Stimulated activated CD4-positive, alpha-beta T cell treated with anti-CD3 and anti-CD28 coated beads, Interleukin-12 subunit alpha, Interleukin-12 subunit beta, amount 100 ng/mL, for 48 hours (primary cell): ENCODE results near the gene NAT8L.

Source experiments
- DNase-seq, 3 donors: peaks; one replicate each; pipeline ENCODE4 v3.0.0-alpha.2; 2020; ENCODE audit warnings: low read depth in 2 of 3, low spot score in 1 of 3

The NAT8L gene

GRCh38 chr4:2062808-2063524 lies 3.8 kb downstream of the NAT8L start:
- no peak for DNase-seq

- DNase-seq: no peak
These were observed 4.6 kb downstream of the NAT8L start for GRCh38 chr4:2063557-2064275.

- no peak for DNase-seq
These were observed 5.3 kb downstream of the NAT8L start for GRCh38 chr4:2064276-2064991.

- DNase-seq: no peak
These were observed 6.2 kb downstream of the NAT8L start for GRCh38 chr4:2065106-2065930.

GRCh38 chr4:2066011-2066551 lies 7.0 kb downstream of the NAT8L start:
- no peak for DNase-seq

- no peak for DNase-seq
These were observed 7.7 kb downstream of the NAT8L start for GRCh38 chr4:2066571-2067445.

- DNase-seq: no peak
These were observed 8.5 kb downstream of the NAT8L start for GRCh38 chr4:2067446-2068197.

- DNase-seq: no peak
These were observed 9.0 kb downstream of the NAT8L start for GRCh38 chr4:2068198-2068470.

- no peak for DNase-seq
These were observed 9.4 kb downstream of the NAT8L start for GRCh38 chr4:2068566-2068965.

GRCh38 chr4:2069161-2069971 lies 10.2 kb downstream of the NAT8L start:
- no peak for DNase-seq

GRCh38 chr4:2069986-2070385 lies 10.9 kb downstream of the NAT8L start:
- DNase-seq: no peak

GRCh38 chr4:2070421-2071251 lies 11.5 kb downstream of the NAT8L start:
- no peak for DNase-seq

- DNase-seq: no peak
These were observed 12.3 kb downstream of the NAT8L start for GRCh38 chr4:2071252-2071911.

GRCh38 chr4:2071912-2072867 lies 13.1 kb downstream of the NAT8L start:
- DNase-seq: no peak

- no peak for DNase-seq
These were observed 14.1 kb downstream of the NAT8L start for GRCh38 chr4:2072971-2073807.
